Smooth muscle cell (in vitro differentiated cells): ENCODE measurements around the gene CEP55. TPM values are rescaled to one million over a fixed set of nuclear protein-coding genes. Genes with fewer than 3 reads are reported as not detected.

Experiments used
- DNase-seq: peaks from one replicate; lab custom pipeline; 2025; ENCODE audit not compliant: unreplicated experiment; lab: John Stamatoyannopoulos, UW
- H2AFZ ChIP-seq: fragments of 200-600 bp; sonication (generic); 2 replicates; pipeline ENCODE4 v1.6.0; 2016; ENCODE audit warnings: antibody characterized with exemption, low read depth, mild to moderate bottlenecking
- H3F3A ChIP-seq: fragments of 200-600 bp; sonication (generic); 2 replicates; pipeline ENCODE4 v1.6.0; 2017; ENCODE audit warnings: antibody characterized with exemption, low read depth
- H3K27ac ChIP-seq: fragments of 200-600 bp; sonication (generic); 2 replicates; pipeline ENCODE4 v1.5.1; 2016; ENCODE audit warnings: low read depth, mild to moderate bottlenecking
- H3K27me3 ChIP-seq: fragments of 200-600 bp; sonication (generic); 2 replicates; pipeline ENCODE4 v1.6.1; 2016; ENCODE audit warnings: low read depth, mild to moderate bottlenecking
- H3K36me3 ChIP-seq: fragments of 200-600 bp; sonication (generic); 2 replicates; pipeline ENCODE4 v1.5.1; 2016; ENCODE audit warnings: low read depth
- H3K4me1 ChIP-seq: fragments of 200-600 bp; sonication (generic); 2 replicates; pipeline ENCODE4 v1.5.1; 2016; ENCODE audit warnings: low read depth
- H3K4me2 ChIP-seq: fragments of 200-600 bp; sonication (generic); 2 replicates; pipeline ENCODE4 v1.6.0; 2016; ENCODE audit warnings: mild to moderate bottlenecking
- H3K4me3 ChIP-seq: fragments of 200-600 bp; sonication (generic); 2 replicates; pipeline ENCODE4 v1.5.1; 2016; ENCODE audit warnings: mild to moderate bottlenecking
- H3K79me2 ChIP-seq: fragments of 200-600 bp; sonication (generic); 2 replicates; pipeline ENCODE4 v1.6.0; 2016; ENCODE audit warnings: low read depth, mild to moderate bottlenecking
- H3K9ac ChIP-seq: fragments of 200-600 bp; sonication (generic); 2 replicates; pipeline ENCODE4 v1.6.0; 2016; ENCODE audit warnings: low read depth
- H3K9me3 ChIP-seq: fragments of 200-600 bp; sonication (generic); replicated peaks from 2 replicates; pipeline ENCODE4 v1.5.1; 2016; ENCODE audit warnings: low read depth
- H4K20me1 ChIP-seq: fragments of 200-600 bp; sonication (generic); 2 replicates; pipeline ENCODE4 v1.6.0; 2016; ENCODE audit warnings: low read depth
- CTCF ChIP-seq: fragments of 200-600 bp; sonication (generic); IDR thresholded peaks from 2 replicates; pipeline ENCODE4 v1.5.1; 2017; ENCODE audit warnings: borderline replicate concordance, mild to moderate bottlenecking, antibody characterized with exemption; ENCODE audit not compliant: insufficient read depth, poor library complexity, severe bottlenecking
- WGBS: methylation state at CpG from one replicate; pipeline ENCODE4 v1.1.7; 2016; ENCODE audit warnings: low lambda C conversion rate; 5-methylcytosine and 5-hydroxymethylcytosine counted together
- polyA plus RNA-seq: library from polyadenylated mRNA; unstranded; fragments of >200 nt; fragmentation: Nextera tagmentation; extraction: Ambion mirVana; gene quantifications from 2 replicates; pipeline ENCODE4 v1.2.1, GENCODE V29; 2016
- total RNA-seq: library from RNA; depleted of rRNA; stranded (reverse); fragments of >200 nt; gene quantifications from 2 replicates; pipeline ENCODE4 v1.2.3, GENCODE V29; 2014

Gene CEP55
- total and polyA plus RNA-seq, 2 experiments from 2014 or later, result 6.8 to 9.3 TPM

DNA sequence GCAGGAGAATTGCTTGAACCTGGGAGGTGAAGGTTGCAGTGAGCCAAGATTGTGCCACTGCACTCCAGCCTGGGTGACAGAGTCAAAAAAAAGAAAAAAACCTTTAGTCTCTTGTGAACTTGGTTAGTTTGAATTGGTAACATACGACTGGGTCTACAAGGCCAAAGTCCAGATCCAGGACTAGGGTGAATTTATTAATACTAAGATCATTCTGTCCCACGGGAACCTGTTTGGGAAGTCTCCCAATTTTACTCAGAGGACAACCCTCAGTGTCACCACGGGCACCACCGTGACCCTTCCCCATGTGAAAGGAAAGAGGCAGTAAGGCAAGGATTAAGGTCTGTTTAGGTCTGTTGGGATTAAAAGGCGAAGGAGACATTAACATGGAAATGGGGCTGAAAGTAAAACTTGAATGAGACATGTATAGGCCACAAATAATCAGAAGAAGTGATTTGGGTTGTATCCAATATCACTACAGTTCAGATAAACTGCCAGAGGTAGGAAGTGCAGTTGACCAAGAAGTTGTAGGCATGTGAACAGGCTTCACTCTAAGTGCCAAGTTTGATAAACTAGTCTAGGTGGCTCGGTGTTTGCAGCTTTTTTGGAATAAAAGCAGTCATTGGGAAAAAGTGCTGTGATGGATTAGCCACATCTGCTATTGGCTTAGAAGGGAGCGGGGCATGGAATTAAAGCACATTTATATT is 45.0 kb upstream of the CEP55 start:
- Histone ChIP-seq H3K27me3 (no peaks in the 10 kb centered on the region), H4K20me1 (no peaks in the 10 kb centered on the region), H2AFZ (no peak overlapping the region), H3K4me1 (peaks cover 6% of the 10 kb centered on the region), H3K9me3 (no peaks in the 10 kb centered on the region), H3K79me2 (peaks cover 16% of the 10 kb centered on the region), H3K36me3 (peaks cover 12% of the 10 kb centered on the region), H3K4me3 (no peak overlapping the region), H3K9ac (no peak overlapping the region), H3K4me2 (no peak overlapping the region), H3F3A (peaks cover under 1% of the 10 kb centered on the region), H3K27ac (no peak overlapping the region)
- no peak for DNase-seq
- WGBS, result 82% methylated on average over 7 of the region's 7 CpGs
- no peak for TF ChIP-seq CTCF

DNA sequence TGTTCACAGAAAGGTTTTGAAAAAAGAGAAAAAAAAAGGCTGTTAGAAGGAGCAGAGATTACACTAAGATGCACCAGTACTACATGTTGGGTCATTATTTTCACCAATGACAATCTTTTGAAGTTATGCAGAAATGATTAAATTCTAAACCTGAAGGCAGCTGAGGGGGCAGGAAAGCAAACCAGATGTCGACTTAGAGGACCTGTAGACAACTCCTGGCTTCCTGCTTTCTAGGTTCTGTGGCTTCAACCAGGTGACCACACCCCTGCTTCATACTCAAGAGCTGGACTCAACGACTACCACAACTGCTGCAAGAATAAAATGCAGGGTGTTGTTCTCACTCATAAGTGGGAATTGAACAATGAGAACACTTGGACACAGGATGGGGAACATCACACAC is 44.3 kb upstream of the CEP55 start:
- Histone ChIP-seq H4K20me1 (no peaks in the 10 kb centered on the region), H3K27ac (no peak overlapping the region), H3F3A (no peaks in the 10 kb centered on the region), H3K4me1 (peaks cover 6% of the 10 kb centered on the region), H3K36me3 (peaks cover 12% of the 10 kb centered on the region), H3K4me3 (no peak overlapping the region), H3K27me3 (no peaks in the 10 kb centered on the region), H3K9me3 (no peaks in the 10 kb centered on the region), H3K79me2 (peaks cover 23% of the 10 kb centered on the region), H2AFZ (no peak overlapping the region), H3K9ac (no peak overlapping the region), H3K4me2 (no peak overlapping the region)
- no peak for DNase-seq
- no peak for TF ChIP-seq CTCF
- 58% methylated on average over 2 of the region's 2 CpGs for WGBS

DNA sequence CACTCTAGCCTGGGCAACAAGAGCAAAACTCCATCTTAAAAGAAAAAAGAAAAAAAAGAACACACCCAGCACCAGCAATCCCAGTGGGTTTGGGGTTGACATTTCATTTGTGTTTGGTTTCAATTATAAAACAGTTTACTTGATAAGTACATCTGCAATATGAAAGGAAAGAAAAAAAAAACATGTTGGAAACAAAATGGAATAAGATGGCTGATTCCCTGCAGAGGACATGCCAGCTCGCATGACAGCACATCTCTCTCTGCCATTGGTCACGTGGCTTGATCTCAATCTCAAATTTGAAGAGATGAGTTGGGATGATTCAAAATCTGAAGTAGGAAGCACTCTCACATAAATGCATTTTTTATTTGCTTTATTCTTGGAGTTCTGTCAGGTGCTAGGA is 42.3 kb upstream of the CEP55 start:
- no peak for DNase-seq
- H3K4me1 ChIP-seq, result peaks cover 13% of the 10 kb centered on the region
- H3F3A ChIP-seq, result no peaks in the 10 kb centered on the region
- TF ChIP-seq CTCF, result no peak
- H3K4me3 ChIP-seq, result no peak overlapping the region
- no peak overlapping the region for H2AFZ ChIP-seq
- no peak overlapping the region for H3K9ac ChIP-seq
- no peak overlapping the region for H3K4me2 ChIP-seq
- H3K79me2 ChIP-seq, result peaks cover 34% of the 10 kb centered on the region
- peaks cover 8% of the 10 kb centered on the region for H3K36me3 ChIP-seq
- no peaks in the 10 kb centered on the region for H3K9me3 ChIP-seq
- H3K27ac ChIP-seq, result no peak overlapping the region
- H4K20me1 ChIP-seq, result no peaks in the 10 kb centered on the region
- no peaks in the 10 kb centered on the region for H3K27me3 ChIP-seq
- WGBS, result 97% methylated on average over 2 of the region's 2 CpGs

DNA sequence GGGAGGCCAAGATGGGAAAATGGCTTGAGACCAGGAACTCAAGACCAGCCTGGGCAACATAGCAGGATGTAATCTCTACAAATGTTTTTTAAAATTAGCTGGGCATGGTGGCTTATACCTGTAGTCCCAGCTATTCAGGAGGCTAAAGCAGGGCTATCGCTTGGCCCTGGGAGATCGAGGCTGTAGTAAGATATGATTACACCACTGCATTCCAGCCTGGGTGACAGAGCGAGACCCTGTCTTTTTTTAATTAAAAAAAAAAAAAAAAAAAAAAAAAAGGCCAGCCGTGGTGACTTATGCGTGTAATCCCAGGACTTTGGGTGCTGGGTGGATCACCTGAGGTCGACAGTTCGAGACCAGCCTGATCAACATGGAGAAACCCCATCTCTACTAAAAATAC is 41.7 kb upstream of the CEP55 start:
- peaks cover 39% of the 10 kb centered on the region for H3K79me2 ChIP-seq
- no peak for TF ChIP-seq CTCF

More for the DNA sequence above, 41.7 kb upstream of the CEP55 start:
- 96% methylated on average over 7 of the region's 7 CpGs for WGBS
- DNase-seq, result no peak
- no peak overlapping the region for H2AFZ ChIP-seq
- H3F3A ChIP-seq, result peaks cover 5% of the 10 kb centered on the region
- peaks cover 6% of the 10 kb centered on the region for H3K36me3 ChIP-seq
- H3K4me2 ChIP-seq, result no peak overlapping the region
- H3K27ac ChIP-seq, result no peak overlapping the region
- H3K9ac ChIP-seq, result no peak overlapping the region
- no peaks in the 10 kb centered on the region for H3K9me3 ChIP-seq
- no peaks in the 10 kb centered on the region for H4K20me1 ChIP-seq
- no peaks in the 10 kb centered on the region for H3K27me3 ChIP-seq
- peaks cover 16% of the 10 kb centered on the region for H3K4me1 ChIP-seq
- no peak overlapping the region for H3K4me3 ChIP-seq
